ENCODE results near the gene ZNF580.

ZNF580 gene

DNA sequence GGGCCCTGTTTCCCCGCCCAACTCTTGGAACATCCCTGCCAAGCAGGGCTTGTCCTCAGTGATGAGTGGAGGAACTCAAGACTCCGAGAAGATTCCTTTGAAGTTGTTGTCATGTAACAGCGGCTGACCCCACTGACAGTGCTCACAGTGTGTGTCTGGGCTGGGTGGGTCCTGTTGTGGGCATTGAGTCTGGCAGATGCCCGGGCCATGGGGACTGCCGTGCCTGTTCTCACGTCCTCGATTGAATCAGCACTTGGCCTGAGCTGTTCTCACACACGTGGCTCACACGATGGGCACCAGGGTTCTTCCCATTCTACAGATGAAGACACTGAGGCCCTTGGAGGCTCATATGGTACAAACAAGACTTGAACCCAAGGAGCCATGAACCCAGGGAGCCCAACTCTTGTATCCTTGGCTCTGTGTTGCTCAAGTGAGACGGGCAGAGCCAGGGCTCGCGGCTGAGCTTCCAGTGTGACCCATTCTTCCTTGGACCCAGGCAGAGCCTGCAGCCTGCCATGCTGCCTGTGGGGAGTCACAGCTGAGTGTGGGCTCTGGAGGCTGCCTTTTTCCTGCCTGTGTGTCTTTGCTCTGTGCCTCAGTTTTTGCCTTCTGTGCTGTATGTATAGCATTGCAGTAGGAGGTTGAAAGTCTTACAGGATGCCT is 25.7 kb downstream of the ZNF580 start:
- no peak for DNase-seq (ENCODE audit: low read depth)
- in situ Hi-C loops (cut with HindIII; ENCODE audit: low sequenced_read_pairs) = no loop called here
- TF ChIP-seq, protein P1, sequence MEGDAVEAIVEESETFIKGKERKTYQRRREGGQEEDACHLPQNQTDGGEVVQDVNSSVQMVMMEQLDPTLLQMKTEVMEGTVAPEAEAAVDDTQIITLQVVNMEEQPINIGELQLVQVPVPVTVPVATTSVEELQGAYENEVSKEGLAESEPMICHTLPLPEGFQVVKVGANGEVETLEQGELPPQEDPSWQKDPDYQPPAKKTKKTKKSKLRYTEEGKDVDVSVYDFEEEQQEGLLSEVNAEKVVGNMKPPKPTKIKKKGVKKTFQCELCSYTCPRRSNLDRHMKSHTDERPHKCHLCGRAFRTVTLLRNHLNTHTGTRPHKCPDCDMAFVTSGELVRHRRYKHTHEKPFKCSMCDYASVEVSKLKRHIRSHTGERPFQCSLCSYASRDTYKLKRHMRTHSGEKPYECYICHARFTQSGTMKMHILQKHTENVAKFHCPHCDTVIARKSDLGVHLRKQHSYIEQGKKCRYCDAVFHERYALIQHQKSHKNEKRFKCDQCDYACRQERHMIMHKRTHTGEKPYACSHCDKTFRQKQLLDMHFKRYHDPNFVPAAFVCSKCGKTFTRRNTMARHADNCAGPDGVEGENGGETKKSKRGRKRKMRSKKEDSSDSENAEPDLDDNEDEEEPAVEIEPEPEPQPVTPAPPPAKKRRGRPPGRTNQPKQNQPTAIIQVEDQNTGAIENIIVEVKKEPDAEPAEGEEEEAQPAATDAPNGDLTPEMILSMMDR (IDR thresholded peaks at IDR 0.05; ENCODE audit: low read depth, low read length, missing control alignments) = no peak
- no peak overlapping the region for H3K4me3 ChIP-seq (ENCODE audit: low read depth, low read length)

DNA sequence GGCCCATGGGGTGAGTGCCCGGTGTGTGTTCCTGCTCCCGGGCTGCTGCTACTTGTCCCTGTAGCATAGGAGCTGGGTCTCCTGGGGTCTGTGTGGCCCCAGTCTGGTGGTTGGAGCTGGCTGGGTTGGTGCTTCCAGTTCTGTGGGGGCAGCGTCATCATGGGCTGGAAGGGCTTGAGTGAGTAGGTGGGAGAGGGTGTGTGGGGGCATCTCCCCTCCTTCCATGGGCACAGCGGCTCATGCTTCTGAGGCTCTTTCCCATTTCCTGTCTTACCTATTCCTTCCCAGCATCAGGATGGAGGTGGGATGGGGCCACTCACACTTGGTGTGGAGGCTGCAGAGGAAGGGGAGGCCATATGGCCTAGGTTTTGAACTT is 26.2 kb downstream of the ZNF580 start:
- no peak overlapping the region for H3K4me3 ChIP-seq (ENCODE audit: low read depth, low read length)
- TF ChIP-seq, protein P1 (IDR thresholded peaks at IDR 0.05; ENCODE audit: low read depth, low read length, missing control alignments) = no peak
- no peak for DNase-seq (ENCODE audit: low read depth)
- in situ Hi-C loops (cut with HindIII; ENCODE audit: low sequenced_read_pairs) = no loop called here

DNA sequence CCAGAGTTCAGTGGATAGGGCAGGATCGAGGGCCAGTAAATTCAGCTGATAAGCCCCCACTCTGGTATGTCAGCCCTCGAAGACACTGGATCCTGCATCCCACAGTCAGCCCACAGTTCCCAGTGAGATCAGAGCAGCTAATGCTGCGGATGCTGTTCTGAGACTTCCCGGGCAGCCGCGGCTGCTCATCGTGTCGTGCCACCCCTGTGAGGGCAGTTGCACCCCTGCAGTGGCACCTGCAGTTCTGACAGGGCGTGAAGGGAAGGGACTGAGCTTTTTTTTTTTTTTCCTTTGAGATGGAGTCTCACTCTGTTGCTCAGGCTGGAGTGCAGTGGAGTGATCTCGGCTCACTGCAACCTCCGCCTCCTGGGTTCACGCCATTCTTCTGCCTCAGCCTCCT is 26.7 kb downstream of the ZNF580 start:
- DNase-seq (ENCODE audit: low read depth) = no peak
- in situ Hi-C loops (cut with HindIII; ENCODE audit: low sequenced_read_pairs) = no loop called here
- H3K4me3 ChIP-seq (ENCODE audit: low read depth, low read length) = no peak overlapping the region
- TF ChIP-seq, protein P1 (IDR thresholded peaks at IDR 0.05; ENCODE audit: low read depth, low read length, missing control alignments) = no peak

DNA sequence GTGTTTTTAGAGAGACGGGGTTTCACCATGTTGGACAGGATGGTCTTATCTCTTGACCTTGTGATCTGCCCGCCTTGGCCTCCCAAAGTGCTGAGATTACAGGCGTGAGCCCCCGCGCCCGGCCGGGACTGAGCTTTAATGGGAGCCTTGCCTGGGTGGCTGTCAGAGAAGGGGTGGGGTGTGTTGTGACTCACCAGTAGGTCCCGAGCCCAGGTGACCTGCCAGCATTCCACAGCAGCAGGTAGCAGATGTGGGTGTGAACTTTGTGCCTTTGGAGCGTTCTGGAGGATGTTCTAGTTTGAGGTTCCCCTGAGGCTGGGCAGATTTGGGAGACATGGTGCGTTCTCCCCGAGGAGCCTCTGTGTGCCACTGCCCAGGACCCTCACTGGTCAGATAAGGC is 27.2 kb downstream of the ZNF580 start:
- in situ Hi-C loops (cut with HindIII; ENCODE audit: low sequenced_read_pairs) = no loop called here
- TF ChIP-seq, protein P1 (IDR thresholded peaks at IDR 0.05; ENCODE audit: low read depth, low read length, missing control alignments) = no peak
- H3K4me3 ChIP-seq (ENCODE audit: low read depth, low read length) = no peak overlapping the region
- DNase-seq (ENCODE audit: low read depth) = no peak

DNA sequence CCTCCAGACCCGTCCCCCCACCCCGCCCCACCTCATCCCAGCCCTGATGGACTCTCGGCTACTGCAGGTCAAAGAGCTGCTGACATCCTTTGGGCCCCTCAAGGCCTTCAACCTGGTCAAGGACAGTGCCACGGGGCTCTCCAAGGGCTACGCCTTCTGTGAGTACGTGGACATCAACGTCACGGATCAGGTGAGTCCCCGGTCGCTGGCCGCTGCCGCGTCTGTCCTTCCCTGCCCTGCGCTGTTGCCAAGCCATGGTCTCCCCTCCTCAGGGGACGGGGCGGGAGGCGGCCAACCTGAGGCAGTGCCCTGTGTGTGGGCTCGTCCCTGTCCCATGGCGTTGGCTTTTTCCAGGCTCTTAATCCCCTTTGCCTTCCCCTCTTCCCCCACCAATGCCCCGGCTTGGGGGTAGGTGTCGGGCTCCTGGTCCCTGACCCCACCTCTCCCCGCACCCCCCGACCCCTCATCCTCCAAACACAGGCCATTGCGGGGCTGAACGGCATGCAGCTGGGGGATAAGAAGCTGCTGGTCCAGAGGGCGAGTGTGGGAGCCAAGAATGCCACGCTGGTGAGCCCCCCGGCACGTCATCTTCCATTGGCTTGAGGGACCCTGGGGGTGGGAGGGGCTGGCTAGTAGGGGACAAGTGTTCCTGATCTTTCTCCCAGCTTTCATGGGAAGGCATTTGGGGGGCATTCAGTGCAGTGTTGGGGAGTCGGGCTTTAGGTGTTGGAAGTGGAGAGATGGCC is 28.0 kb downstream of the ZNF580 start:
- DNase-seq (ENCODE audit: low read depth) = no peak
- in situ Hi-C loops (cut with HindIII; ENCODE audit: low sequenced_read_pairs) = no loop called here
- H3K4me3 ChIP-seq (ENCODE audit: low read depth, low read length) = no peak overlapping the region
- TF ChIP-seq, protein P1 (IDR thresholded peaks at IDR 0.05; ENCODE audit: low read depth, low read length, missing control alignments) = no peak

- no peak overlapping the region for H3K4me3 ChIP-seq (ENCODE audit: low read depth, low read length)
- TF ChIP-seq, protein P1 (IDR thresholded peaks at IDR 0.05; ENCODE audit: low read depth, low read length, missing control alignments) = no peak
- in situ Hi-C loops (cut with HindIII; ENCODE audit: low sequenced_read_pairs) = no loop called here
- DNase-seq (ENCODE audit: low read depth) = no peak
These were observed 28.8 kb downstream of the ZNF580 start for GRCh38 chr19:55669418-55670279.
